Measurements from ENCODE around the gene HDAC9.

Gene HDAC9

GRCh38 chr7:18526368-18526878 is 30.9 kb downstream of the HDAC9 start:
- DNase-seq: no peak

DNA sequence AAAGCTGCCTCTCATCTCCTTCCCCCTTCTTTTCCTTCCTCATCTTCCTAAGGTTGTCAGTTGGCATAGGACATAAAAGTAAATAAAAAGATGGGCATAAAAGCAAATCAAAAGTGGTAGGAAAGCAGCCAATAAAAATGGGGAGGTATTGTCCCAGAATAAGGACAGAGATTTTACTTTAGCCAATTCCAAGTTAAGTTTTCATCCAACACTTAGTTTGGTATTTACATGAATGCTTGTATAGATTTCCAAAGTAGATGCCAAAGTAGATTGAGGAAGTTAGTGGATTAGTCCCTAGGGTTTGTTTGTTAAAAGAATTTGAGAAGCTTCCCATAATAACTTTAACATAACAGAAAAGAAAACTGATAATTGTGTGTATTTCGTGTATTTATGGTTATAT is 33.7 kb downstream of the HDAC9 start:
- DNase-seq: no peak

GRCh38 chr7:18530224-18531179 is 35.0 kb downstream of the HDAC9 start:
- DNase-seq: no peak

GRCh38 chr7:18531539-18531938 is 36.0 kb downstream of the HDAC9 start:
- DNase-seq: no peak

DNA sequence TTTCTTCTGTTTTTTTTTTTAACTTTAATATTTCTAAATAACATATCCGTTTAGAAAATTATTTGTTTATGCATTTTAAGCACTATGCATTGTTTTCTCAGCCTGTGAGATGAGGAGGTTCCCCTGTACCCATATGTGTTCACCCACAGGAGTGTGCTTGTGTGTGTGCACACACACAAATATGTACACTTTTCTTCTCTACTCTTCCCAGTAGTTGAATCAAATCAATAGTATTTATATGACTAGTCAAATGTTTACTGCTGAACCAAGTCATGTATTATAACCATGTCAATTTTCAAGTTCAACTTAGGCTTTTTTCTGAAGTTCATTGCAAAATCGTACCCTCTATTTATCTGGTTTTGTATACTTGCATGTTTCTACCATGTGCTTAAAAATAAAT is 37.3 kb downstream of the HDAC9 start:
- DNase-seq: no peak

DNA sequence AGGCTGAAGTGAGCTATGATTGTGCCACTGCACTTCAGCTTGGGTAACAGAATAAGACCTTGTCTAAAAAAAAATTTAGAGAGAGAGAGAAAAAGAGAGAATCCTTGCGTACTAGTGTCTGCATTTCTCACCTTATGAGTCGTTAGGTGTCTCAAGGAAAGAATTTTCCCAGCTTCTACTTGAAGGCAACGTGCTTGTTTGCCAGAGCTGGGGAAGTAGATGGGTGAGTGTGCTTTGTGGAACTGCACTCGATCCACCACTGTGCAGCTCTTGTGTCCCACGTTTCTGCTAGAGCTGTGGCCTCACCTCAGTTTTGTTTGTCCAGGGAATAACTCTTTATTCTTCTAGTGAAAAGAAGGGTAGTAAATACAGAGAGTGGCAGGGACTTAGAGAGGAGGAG is 38.9 kb downstream of the HDAC9 start:
- no peak for DNase-seq

DNA sequence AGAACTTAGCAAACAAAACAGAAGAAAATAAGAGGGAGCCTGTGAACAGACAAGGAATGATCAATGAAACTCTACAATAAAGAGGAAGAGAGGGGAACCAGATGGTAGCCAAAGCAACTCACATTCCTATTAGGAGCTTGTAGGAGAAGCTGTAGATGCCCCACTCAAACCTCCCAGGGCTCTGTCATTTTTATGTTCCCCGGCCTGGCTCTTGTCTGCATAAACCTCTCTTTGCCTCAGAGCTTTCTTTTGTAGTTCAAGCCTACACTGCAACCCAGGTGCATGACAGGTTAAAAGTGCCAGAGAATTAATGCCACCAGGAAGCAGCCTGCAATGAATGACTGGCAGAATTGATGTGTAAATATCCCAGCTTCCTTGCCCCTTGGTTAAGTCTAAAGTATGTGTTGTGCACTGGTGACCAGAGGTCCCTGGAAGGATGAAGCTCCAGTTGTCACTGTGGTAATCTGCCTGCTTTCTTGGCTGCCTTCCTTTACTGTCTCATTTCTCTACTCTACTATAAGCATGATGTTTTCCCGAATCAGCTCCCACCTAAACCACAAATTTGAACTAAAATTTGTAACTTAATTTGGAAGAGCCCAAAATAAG is 40.4 kb downstream of the HDAC9 start:
- DNase-seq: no peak

GRCh38 chr7:18536486-18536885 is 40.9 kb downstream of the HDAC9 start:
- DNase-seq: no peak

GRCh38 chr7:18538554-18539250 is 43.2 kb downstream of the HDAC9 start:
- DNase-seq: no peak

DNA sequence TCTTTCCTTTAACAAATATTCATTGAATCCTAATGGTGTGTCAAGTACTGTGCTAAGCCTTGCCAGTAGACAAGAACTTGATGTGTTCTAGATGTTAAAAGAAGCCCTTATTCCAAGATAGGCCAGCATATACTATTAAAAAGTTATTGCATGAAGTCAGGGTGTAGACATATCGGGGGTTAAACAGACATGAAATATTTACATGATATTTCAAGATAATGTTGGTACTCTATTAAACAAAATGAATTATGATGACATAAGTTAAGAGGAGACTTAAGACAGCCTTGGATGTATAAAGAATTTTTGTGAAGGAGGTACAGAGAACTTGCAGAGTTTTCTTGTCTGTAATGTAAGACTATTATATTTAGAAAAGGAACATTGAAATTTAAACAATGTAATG is 44.8 kb downstream of the HDAC9 start:
- DNase-seq: no peak

- no peak for DNase-seq
Measured at GRCh38 chr7:18541181-18541870, 45.8 kb downstream of the HDAC9 start.

DNA sequence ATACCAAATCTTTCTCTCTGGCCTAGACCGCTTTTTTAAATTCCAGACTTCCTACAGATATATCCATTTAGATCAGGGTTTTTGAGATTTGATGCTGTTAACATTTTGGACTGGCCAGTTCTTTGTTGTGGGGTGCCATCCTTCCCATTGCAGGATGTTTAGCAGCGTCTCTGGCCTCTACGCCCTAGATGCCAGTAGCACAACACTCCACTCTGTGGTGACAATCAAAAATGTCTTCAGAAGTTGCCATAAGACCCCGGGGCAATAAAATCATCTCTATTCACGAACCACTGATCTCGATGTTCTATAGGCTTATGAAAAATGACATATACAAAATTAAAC is 46.3 kb downstream of the HDAC9 start:
- no peak for DNase-seq

DNA sequence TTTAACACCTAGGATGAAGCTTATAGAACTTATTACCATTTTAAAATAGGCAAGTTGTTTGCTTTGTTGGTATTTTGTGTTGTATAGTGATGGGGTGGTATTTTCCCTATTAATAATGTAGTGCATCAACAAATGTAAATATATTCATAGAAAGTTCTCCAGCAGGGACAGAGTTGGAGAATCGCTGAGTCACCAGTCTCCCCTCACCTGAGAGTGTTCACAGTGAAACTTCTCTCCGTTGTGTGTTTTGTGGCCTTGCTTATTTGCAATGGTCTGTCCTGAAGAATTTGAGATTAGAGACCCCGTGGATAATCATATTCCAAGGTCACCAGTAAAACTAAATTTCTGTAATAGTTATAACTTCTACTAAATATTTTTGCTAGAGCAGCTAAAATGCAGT is 51.0 kb downstream of the HDAC9 start:
- no peak for DNase-seq

DNA sequence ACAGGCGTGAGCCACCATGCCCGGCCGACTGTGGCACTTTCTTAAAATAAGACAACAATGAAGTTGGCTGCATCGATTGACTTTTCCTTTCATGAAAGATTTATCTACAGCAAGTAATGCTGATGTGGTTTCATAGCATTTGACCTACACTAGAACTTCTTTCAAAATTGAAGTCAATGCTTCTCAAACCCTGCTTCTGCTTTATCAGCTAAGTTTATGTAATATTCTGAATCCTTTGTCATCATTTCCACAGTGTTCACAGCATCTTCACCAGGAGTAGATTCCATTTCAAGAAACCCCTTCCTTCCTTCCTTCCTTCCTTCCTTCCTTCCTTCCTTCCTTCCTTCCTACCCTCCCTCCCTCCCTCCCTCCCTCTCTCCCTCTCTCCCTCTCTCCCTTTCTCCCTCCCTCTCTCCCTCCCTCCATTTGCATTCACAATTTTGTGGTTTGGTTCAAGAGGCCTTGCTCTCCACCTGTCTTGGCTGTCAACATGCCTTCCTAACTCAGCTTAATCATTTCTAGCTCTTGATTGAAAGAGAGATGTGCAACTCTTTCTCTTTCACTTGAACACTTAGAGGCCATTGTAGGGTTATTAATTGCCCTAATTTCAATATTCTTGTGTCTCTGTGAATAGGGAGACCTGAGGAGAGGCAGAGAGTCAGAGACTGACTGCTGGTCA is 52.1 kb downstream of the HDAC9 start:
- no peak for DNase-seq

DNA sequence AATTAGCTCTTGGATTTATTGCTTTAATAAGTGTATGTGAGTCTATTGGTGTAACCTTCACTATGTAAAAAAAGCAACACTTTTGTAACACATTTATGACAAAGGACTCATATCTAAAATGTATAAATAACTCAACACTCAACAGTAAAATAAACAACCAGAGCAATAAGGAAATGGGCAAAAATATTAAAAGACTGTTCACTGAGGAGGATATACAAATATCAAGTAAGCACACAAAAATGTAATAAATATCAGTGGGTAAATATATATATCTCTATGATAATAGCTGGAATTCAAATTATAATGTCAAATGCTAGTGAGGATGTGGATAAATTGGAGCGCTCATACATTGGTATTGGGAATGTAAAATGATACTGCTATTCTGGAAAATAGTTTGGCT is 53.0 kb downstream of the HDAC9 start:
- no peak for DNase-seq

GRCh38 chr7:18550574-18550973 is 55.0 kb downstream of the HDAC9 start:
- no peak for DNase-seq

- no peak for DNase-seq
Measured at GRCh38 chr7:18552316-18552916, 56.9 kb downstream of the HDAC9 start.

- no peak for DNase-seq
Measured at GRCh38 chr7:18552943-18553604, 57.5 kb downstream of the HDAC9 start.

DNA sequence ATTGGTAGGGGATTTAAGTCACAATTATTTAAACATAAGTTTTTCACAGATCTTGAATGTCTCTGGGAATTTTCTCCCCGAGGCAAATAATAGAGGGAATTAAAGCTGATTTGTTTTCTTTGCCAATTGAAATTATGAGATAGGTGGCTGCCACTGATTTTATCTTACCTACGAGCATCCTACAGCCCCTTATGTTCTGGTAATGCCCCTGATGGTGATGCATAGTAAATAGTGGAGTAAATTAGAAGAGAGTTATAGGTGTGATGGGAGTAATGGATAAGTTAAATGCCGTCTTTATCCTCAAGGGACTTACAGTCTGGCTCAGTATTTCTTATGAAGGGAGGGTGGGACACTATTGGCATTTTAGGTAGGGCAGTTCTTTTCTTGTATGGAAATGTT is 58.1 kb downstream of the HDAC9 start:
- no peak for DNase-seq

DNA sequence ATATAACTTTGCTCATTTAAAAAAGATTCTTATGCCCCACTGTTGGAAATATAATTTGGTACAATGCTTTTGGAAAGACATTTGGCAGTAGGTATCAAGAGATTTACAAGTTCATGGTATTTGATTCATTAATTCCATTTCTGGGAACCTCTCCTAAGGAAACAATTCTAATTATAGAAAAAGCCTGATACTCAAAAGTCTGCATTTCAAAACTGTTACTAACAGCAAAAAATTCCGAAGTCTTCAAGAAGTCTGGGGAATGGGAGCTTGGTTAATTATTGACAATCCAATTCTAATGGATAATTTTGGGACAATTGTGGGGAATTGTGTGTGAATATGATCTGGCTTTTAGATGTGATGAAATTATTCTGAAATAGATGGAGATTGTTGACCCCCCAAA is 59.6 kb downstream of the HDAC9 start:
- no peak for DNase-seq

GRCh38 chr7:18555968-18556367 is 60.4 kb downstream of the HDAC9 start:
- no peak for DNase-seq

GRCh38 chr7:18558503-18558902 is 63.0 kb downstream of the HDAC9 start:
- DNase-seq: no peak

All from stimulated activated CD4-positive, alpha-beta T cell treated with anti-CD3 and anti-CD28 coated beads, Interleukin-2, amount 100 ng/mL, for 24 hours (primary cell).